ENCODE results near the gene GATAD2B.

- no peak for TF ChIP-seq CTCF (IDR thresholded peaks at IDR 0.05; ENCODE audit: poor library complexity, severe bottlenecking)
- no peak for TF ChIP-seq EP300 (conservative IDR thresholded peaks at IDR 0.05; ENCODE audit: poor library complexity, severe bottlenecking)
- TF ChIP-seq RAD21 (conservative IDR thresholded peaks at IDR 0.05): no peak
- no peak for TF ChIP-seq EZH2 (IDR thresholded peaks at IDR 0.05; ENCODE audit: borderline replicate concordance, insufficient read depth, low read length, poor library complexity, severe bottlenecking)
- TF ChIP-seq POLR2AphosphoS5 (IDR thresholded peaks at IDR 0.05): no peak
- TF ChIP-seq TAF1 (IDR thresholded peaks at IDR 0.05; ENCODE audit: low read depth): no peak
- no peak for TF ChIP-seq SMC3 (conservative IDR thresholded peaks at IDR 0.05; ENCODE audit: poor library complexity)
Observed at GRCh38 chr1:153959454-153959853, 36.7 kb upstream of the GATAD2B start.
